Small intestine (tissue), 7 donors: ENCODE measurements around the gene SLC16A4. TPM values are rescaled to one million over a fixed set of nuclear protein-coding genes. Genes with fewer than 3 reads are reported as not detected.

Experiments
- DNase-seq, 2 donors: peaks; one replicate each; pipeline versions ENCODE4 v3.0.0 to v3.0.0-alpha.2; 2013
- FAIRE-seq: peaks from 2 replicates; lab custom pipeline; 2012; peaks lifted over from hg19 to GRCh38; lab: Jason Lieb, UNC
- H3K27ac ChIP-seq, 3 donors: one replicate each; pipeline ENCODE4 v1.5.1; 2013; ENCODE audit warnings: low read length in 2 of 3, mild to moderate bottlenecking in 2 of 3, control low read depth in 1 of 3, inconsistent platforms in 1 of 3, low read depth in 1 of 3, moderate library complexity in 1 of 3
- H3K27me3 ChIP-seq, 3 donors: one replicate each; pipeline ENCODE4 v1.6.1; 2013; ENCODE audit warnings: low read length in 3 of 3, inconsistent platforms in 1 of 3; ENCODE audit not compliant: control insufficient read depth in 3 of 3, insufficient read depth in 3 of 3
- H3K36me3 ChIP-seq, 3 donors: one replicate each; pipeline ENCODE4 v1.6.1; 2013; ENCODE audit warnings: low read length in 3 of 3, inconsistent platforms in 1 of 3, low read depth in 1 of 3, mild to moderate bottlenecking in 1 of 3, moderate library complexity in 1 of 3; ENCODE audit not compliant: control insufficient read depth in 3 of 3, insufficient read depth in 2 of 3
- H3K4me1 ChIP-seq, 3 donors: one replicate each; pipeline ENCODE4 v1.6.1; 2013; ENCODE audit warnings: low read length in 2 of 3, inconsistent platforms in 1 of 3, low read depth in 1 of 3, mild to moderate bottlenecking in 1 of 3, moderate library complexity in 1 of 3; ENCODE audit not compliant: control insufficient read depth in 3 of 3, insufficient read depth in 2 of 3
- H3K4me3 ChIP-seq, 3 donors: one replicate each; pipeline ENCODE4 v1.5.1; 2013; ENCODE audit warnings: low read length in 3 of 3, control low read depth in 1 of 3, inconsistent platforms in 1 of 3, low read depth in 1 of 3, mild to moderate bottlenecking in 1 of 3, moderate library complexity in 1 of 3
- H3K9me3 ChIP-seq, 2 donors: one replicate each; pipeline ENCODE4 v1.6.1; 2013; ENCODE audit warnings: low read depth in 1 of 2, low read length in 1 of 2; ENCODE audit not compliant: control insufficient read depth in 2 of 2, insufficient read depth in 1 of 2
- WGBS, 3 donors: extraction: QIAGEN DNeasy Blood & Tissue Kit; methylation state at CpG; one replicate each; pipeline ENCODE4 v1.1.7; 2013; 5-methylcytosine and 5-hydroxymethylcytosine counted together
- polyA plus RNA-seq, 4 donors: library from polyadenylated mRNA; stranded (reverse) in 3 of 4; unstranded in 1 of 4; fragments of 200-250 nt in 3 of 4; fragments of 120-200 nt in 1 of 4; gene quantifications; one replicate each; pipeline versions ENCODE4 v1.2.1 to v1.2.3, GENCODE V29; 2013
- donor health status: healthy with polysubstance abuse.
- donor health status: control.
- donor health status: control.
- donor health status: Bipolar disorder and iron deficiency.
- donor health status: healthy.

The SLC16A4 gene
- polyA plus RNA-seq, 4 donors: 5.4 to 51.1 (median 6.9) TPM

DNA sequence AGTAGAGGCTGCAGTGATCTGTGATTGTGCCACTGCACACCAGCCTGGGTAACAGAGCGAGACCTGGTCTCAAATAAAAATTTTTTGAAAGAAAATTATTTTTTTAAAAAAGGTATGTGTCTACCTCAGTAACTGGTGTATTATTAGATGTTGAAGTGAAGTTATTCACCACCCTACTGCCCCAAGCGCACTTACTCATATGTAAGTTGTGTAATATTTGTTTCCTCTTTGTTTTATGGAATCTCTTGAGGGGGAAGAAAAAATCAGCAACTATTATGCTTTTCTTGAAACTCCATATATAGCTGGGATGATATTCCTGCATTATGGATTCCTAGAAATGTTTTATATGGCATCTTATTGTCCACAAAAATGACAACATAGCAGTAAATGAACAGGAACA lies 30.4 kb downstream of the SLC16A4 start:
- no peak overlapping the region for H3K27ac ChIP-seq
- FAIRE-seq: no peak
- 97 to 99% (median 98%) methylated on average over 2 of the region's 2 CpGs for WGBS, 3 donors

DNA sequence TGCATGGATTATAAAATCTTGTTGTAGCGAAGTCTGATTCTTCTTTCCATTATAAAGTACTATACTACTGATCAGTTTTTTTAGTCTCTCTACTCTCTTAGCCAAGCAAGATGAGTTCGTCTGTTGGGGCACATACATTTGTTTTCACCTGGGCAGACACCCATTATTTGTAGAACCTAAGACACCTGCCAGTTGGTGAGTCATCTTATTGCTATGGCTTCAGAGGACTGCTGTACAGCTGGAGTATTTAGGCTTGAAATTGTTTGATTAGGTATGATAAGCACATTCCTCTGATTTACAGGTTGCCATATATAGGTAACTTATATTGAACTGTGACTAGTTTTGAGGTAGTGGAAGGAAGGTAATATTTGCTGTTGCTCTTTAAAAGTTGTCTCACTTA lies 34.4 kb downstream of the SLC16A4 start:
- Histone ChIP-seq H3K27me3 (no peaks in the 10 kb centered on the region), H3K9me3 (no peaks in the 10 kb centered on the region), H3K4me3 (no peak overlapping the region), H3K27ac (no peak overlapping the region), H3K4me1 (peaks cover 0 to 2% (median 0%) of the 10 kb centered on the region in 3 donors), H3K36me3 (peaks cover 0 to 24% (median 1%) of the 10 kb centered on the region in 3 donors)
- WGBS, 3 donors: 49 to 74% (median 56%) methylated on average over 2 of the region's 2 CpGs
- FAIRE-seq (no peak), DNase-seq (peak in 1 of 2 donors; percentile 54)

More for the DNA sequence above, 30.4 kb downstream of the SLC16A4 start:
- DNase-seq: no peak
- Histone ChIP-seq H3K9me3 (no peaks in the 10 kb centered on the region), H3K4me1 (peaks cover 0 to 2% (median 0%) of the 10 kb centered on the region in 3 donors), H3K36me3 (peaks cover 2 to 25% (median 4%) of the 10 kb centered on the region in 3 donors), H3K27me3 (no peaks in the 10 kb centered on the region), H3K4me3 (no peak overlapping the region)

DNA sequence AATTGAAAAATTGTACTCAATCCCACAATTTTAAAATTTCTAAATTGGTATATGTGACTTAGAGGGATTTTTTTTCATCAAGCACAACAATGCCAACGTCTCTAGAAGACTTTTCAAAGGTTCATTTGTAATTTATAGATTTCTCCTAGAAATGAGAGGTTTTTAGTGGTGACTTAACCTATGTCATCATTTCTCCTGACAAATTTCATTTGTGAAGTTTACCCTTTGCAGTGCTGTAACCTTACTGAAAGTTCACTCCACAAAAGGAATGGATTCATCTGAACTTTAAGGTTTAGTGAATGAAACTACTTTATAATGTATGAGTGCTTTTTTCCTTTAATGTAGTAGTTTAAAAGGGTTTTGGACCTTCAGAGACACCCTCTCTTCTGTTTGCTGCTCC lies 35.5 kb downstream of the SLC16A4 start:
- no peaks in the 10 kb centered on the region for H3K27me3 ChIP-seq
- H3K4me1 ChIP-seq: peaks cover 0 to 4% (median 3%) of the 10 kb centered on the region in 3 donors
- DNase-seq (no peak), FAIRE-seq (no peak)
- H3K27ac ChIP-seq: no peak overlapping the region
- WGBS, 3 donors: 60 to 71% (median 60%) methylated on average over 1 of the region's 1 CpG
- no peaks in the 10 kb centered on the region for H3K9me3 ChIP-seq
- H3K4me3 ChIP-seq: no peak overlapping the region
- peaks cover 0 to 24% (median 1%) of the 10 kb centered on the region in 3 donors for H3K36me3 ChIP-seq

DNA sequence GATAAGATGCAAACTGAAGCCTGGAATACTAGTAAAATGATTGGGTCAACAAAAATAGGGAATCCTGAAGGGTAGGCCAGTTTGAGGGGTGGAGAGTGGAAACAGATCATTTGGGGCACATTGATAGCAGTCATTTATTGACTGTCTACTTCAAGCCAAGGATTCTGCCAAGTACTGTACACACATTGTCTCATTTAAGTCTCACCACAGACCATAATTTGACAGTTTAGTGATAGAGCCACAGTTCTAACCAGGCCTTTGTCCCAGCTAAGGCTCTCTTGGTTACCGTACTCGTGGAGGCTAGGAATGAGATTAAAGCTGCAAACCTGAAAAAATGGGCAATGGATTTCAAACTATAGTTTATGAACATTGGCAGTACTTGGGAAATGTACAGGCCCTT lies 40.5 kb downstream of the SLC16A4 start:
- no peak for FAIRE-seq
- Histone ChIP-seq H3K9me3 (no peaks in the 10 kb centered on the region), H3K4me3 (no peak overlapping the region), H3K4me1 (peaks cover 3 to 25% (median 10%) of the 10 kb centered on the region in 3 donors), H3K36me3 (peaks cover 0 to 23% (median 5%) of the 10 kb centered on the region in 3 donors), H3K27ac (no peak overlapping the region), H3K27me3 (no peaks in the 10 kb centered on the region)
- 90 to 98% (median 95%) methylated on average over 2 of the region's 2 CpGs for WGBS, 3 donors
- no peak for DNase-seq

DNA sequence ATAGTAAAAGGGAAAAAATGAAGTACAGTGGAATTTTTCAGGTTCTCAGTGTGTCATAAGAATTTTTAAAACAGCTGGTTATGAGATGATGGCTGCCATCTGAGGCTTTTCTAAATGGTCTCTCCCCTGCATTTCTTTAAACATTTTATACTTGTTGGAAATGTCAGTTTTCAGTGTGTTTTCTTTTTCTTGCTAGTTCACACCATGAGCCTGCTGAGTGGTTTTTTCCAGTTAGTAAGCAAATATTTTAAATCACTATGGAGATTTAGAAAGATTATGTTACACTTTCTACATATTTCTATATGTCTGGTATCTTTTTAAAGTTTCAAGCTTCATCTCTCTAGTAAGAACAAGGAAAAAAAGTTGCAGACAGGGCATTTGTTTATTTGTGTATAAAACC lies 42.1 kb downstream of the SLC16A4 start:
- H3K27ac ChIP-seq: no peak overlapping the region
- DNase-seq (no peak), FAIRE-seq (no peak)
- peaks cover 4 to 35% (median 14%) of the 10 kb centered on the region in 3 donors for H3K4me1 ChIP-seq
- H3K4me3 ChIP-seq: no peak overlapping the region
- peaks cover 0 to 19% (median 5%) of the 10 kb centered on the region in 3 donors for H3K36me3 ChIP-seq
- no peaks in the 10 kb centered on the region for H3K9me3 ChIP-seq
- no peaks in the 10 kb centered on the region for H3K27me3 ChIP-seq

DNA sequence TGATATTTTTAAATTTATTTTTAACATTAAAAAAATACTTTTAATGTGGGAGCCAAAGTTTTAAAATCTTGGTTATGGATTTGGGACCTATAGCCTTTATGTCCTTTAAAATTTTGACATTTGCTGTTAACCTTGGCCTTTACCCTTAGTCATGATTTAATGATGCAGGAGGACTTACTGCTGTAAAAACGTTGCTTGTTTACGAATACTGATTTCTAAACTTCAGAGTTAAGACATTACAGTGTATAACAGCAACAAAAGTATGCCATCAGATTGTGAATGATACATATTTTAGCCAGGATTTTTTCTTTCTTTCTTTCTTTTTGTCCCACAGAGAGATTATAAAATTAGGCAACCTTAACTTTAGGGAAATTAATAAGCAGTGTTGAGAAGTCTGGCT lies 42.8 kb downstream of the SLC16A4 start:
- FAIRE-seq: no peak
- Histone ChIP-seq H3K4me1 (peaks cover 4 to 36% (median 20%) of the 10 kb centered on the region in 3 donors), H3K27ac (no peak overlapping the region), H3K4me3 (no peak overlapping the region), H3K9me3 (no peaks in the 10 kb centered on the region), H3K27me3 (no peaks in the 10 kb centered on the region), H3K36me3 (peaks cover 0 to 18% (median 5%) of the 10 kb centered on the region in 3 donors)
- DNase-seq: no peak
- WGBS, 3 donors: 28 to 39% (median 32%) methylated on average over 2 of the region's 2 CpGs

DNA sequence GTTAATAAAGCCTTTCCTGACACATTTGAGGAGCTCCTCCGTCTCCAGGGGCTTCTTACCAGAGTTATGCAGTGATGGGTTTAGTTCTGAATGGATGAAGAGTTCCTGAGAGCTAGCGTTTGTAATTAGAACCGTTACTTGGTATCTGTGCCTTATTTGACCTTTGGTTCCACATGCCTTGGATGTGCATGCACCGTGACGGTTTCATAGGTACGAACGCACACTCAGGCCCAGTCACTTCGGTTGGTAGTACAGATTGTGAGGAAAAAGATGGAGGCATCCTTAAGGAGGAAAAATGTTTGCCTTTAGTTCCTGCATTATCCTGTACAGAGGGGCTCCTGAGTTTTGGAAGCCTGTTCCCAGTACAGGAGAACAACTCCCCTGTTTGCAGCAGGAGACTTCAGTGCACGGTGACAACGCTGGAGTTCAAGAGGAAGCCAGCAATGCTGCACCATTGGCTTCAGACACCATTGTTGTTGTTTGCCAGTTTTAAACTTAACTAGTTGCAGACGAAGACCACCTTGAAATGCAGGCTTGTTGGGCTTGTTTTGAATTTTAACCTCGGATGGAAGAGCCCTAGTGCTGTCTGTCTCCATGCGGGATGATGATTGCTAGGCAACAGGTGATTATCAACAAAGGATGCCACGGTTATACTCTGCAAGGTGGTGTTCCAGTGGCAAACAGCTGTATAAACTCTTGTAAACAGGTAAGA lies 43.5 kb downstream of the SLC16A4 start:
- FAIRE-seq (no peak), DNase-seq (no peak)
- 68 to 76% (median 73%) methylated on average over 14 of the region's 14 CpGs for WGBS, 3 donors
- peaks cover 4 to 36% (median 20%) of the 10 kb centered on the region in 3 donors for H3K4me1 ChIP-seq
- peaks cover 0 to 15% (median 5%) of the 10 kb centered on the region in 3 donors for H3K36me3 ChIP-seq
- H3K27ac ChIP-seq: no peak overlapping the region
- no peaks in the 10 kb centered on the region for H3K9me3 ChIP-seq
- H3K27me3 ChIP-seq: no peaks in the 10 kb centered on the region
- H3K4me3 ChIP-seq: no peak overlapping the region

DNA sequence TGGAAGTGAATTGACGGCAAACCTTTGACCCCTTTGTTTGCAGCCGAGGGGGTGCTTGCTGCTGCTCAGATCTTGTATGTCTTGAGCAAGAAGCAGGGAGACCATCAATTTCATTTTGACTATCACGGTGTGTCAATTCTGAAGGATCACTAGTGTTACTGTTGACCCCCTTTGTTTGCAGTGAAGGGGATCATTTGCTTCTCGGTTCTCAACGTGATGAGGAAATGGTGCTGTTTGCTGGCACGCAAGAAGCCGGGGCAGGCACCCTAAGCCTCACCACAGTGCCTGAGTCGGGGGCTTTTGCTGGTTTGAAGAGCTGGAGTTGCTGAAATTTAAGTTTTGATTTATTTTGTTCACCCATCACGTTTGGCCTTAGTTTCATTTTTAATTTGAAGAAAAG lies 44.1 kb downstream of the SLC16A4 start:
- DNase-seq (no peak), FAIRE-seq (no peak)
- H3K27ac ChIP-seq: no peak overlapping the region
- H3K9me3 ChIP-seq: no peaks in the 10 kb centered on the region
- peaks cover 0 to 20% (median 8%) of the 10 kb centered on the region in 3 donors for H3K36me3 ChIP-seq
- H3K4me1 ChIP-seq: peaks cover 7 to 40% (median 23%) of the 10 kb centered on the region in 3 donors
- 53 to 75% (median 60%) methylated on average over 9 of the region's 9 CpGs for WGBS, 3 donors
- no peaks in the 10 kb centered on the region for H3K27me3 ChIP-seq
- H3K4me3 ChIP-seq: no peak overlapping the region
